Measurements from ENCODE around the gene EDEM3. TPM values are rescaled to one million over a fixed set of nuclear protein-coding genes. Genes with fewer than 3 reads are reported as not detected.

EDEM3 gene
- total RNA-seq, 1 donor from 2014 or later: 29.9 TPM

DNA sequence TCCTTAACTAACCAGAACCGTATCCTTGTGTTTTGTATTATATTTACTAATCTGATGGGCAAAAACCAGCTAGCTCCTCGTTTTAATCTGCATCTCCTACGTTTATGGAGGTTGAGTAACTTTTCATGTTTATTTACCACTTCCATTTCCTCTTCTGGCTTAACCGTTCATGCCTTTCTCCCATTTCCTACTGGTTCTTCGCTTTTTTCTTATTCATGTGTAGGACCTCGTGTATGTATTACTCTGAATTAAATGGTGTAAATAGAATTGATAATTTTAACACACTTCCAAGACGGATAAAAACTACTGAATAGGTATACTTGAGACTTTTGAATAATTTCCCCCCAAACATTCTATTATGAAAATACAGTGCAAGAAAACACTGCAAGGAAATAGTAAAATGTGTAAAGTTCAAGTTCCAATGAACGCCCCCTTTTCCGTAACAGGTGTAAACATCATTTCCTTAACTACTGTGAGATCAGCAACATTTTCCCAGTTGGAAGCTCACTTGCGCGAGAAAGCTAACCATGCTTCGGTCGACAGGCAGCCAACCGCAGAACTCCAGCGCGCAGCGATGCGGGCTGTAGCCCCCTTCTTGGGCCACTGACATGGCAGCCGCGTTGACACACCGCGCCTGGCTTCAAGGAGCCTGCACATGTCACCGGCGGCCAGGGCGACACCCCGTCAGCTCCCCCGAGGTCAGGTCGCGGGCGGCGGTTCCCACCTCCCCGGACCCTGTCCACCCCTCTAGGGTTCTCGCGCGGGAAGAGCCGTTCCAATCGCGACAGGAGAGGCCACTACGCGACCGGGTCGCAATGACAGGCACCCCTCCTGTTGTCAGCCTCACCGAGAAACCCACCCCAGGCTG, 816 bp downstream of the EDEM3 start:
- peaks cover 24% of the 10 kb centered on the region for H3K4me1 Mint-ChIP-seq (ENCODE audit: unreplicated experiment)
- H3K27me3 Mint-ChIP-seq: no peaks in the 10 kb centered on the region
- H3K27ac Mint-ChIP-seq: peak overlapping the region; percentile 88
- DNase-seq (ENCODE audit: extremely low spot score, unreplicated experiment): peak; percentile 75
- no peaks in the 10 kb centered on the region for H3K9me3 Mint-ChIP-seq
- H3K4me3 Mint-ChIP-seq: peak overlapping the region; percentile 94
- TF ChIP-seq, protein P1, sequence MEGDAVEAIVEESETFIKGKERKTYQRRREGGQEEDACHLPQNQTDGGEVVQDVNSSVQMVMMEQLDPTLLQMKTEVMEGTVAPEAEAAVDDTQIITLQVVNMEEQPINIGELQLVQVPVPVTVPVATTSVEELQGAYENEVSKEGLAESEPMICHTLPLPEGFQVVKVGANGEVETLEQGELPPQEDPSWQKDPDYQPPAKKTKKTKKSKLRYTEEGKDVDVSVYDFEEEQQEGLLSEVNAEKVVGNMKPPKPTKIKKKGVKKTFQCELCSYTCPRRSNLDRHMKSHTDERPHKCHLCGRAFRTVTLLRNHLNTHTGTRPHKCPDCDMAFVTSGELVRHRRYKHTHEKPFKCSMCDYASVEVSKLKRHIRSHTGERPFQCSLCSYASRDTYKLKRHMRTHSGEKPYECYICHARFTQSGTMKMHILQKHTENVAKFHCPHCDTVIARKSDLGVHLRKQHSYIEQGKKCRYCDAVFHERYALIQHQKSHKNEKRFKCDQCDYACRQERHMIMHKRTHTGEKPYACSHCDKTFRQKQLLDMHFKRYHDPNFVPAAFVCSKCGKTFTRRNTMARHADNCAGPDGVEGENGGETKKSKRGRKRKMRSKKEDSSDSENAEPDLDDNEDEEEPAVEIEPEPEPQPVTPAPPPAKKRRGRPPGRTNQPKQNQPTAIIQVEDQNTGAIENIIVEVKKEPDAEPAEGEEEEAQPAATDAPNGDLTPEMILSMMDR (conservative IDR thresholded peaks at IDR 0.05): no peak
- H3K36me3 Mint-ChIP-seq: peaks cover 4% of the 10 kb centered on the region

DNA sequence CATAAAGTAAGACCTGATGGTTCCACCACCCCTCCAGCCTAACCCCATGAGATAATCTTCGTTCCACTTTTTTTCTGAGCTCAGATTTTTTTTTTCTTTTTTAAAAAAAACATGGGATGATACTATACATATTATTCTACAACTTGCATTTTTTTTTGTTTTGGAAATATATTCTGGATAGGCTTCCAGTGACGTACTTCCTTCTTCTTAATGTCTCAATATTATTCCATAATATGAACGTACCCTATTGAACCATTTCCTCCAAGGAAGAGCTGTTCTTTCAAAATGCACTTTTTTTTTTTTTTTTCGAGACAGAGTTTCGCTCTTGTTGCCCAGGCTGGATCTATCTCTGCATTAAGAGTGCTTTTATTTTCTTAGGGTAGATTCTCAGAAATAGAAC, 1.5 kb downstream of the EDEM3 start:
- TF ChIP-seq, protein P1 (conservative IDR thresholded peaks at IDR 0.05): no peak
- H3K27me3 Mint-ChIP-seq: no peaks in the 10 kb centered on the region
- no peak for DNase-seq (ENCODE audit: extremely low spot score, unreplicated experiment)
- peak overlapping the region; percentile 94 for H3K4me3 Mint-ChIP-seq
- H3K4me1 Mint-ChIP-seq (ENCODE audit: unreplicated experiment): peaks cover 24% of the 10 kb centered on the region
- H3K9me3 Mint-ChIP-seq: no peaks in the 10 kb centered on the region
- peaks cover 4% of the 10 kb centered on the region for H3K36me3 Mint-ChIP-seq
- peak overlapping the region; percentile 88 for H3K27ac Mint-ChIP-seq

DNA sequence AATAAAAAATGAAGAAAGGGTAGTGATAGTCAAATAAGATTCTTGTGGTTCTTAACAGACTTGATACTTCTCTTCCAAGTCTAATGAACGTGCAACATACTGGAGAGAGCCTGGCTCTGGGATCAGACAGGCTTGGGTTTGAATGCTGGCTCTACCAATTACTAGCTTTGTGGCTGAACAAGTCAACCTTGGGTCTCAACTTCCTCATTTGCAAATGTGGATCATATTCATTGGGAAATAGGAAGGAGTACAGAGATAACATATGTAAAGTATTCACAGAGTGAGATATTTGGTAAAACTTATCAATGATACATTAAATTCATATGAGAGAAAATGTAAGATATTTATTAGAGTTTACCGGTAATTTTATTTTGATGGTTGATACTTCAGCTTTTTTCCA, 2.0 kb downstream of the EDEM3 start:
- peaks cover 4% of the 10 kb centered on the region for H3K36me3 Mint-ChIP-seq
- DNase-seq (ENCODE audit: extremely low spot score, unreplicated experiment): no peak
- TF ChIP-seq, protein P1 (conservative IDR thresholded peaks at IDR 0.05): no peak
- H3K4me1 Mint-ChIP-seq (ENCODE audit: unreplicated experiment): peaks cover 24% of the 10 kb centered on the region
- H3K9me3 Mint-ChIP-seq: no peaks in the 10 kb centered on the region
- peak overlapping the region; percentile 94 for H3K4me3 Mint-ChIP-seq
- no peak overlapping the region for H3K27ac Mint-ChIP-seq
- H3K27me3 Mint-ChIP-seq: no peaks in the 10 kb centered on the region

DNA sequence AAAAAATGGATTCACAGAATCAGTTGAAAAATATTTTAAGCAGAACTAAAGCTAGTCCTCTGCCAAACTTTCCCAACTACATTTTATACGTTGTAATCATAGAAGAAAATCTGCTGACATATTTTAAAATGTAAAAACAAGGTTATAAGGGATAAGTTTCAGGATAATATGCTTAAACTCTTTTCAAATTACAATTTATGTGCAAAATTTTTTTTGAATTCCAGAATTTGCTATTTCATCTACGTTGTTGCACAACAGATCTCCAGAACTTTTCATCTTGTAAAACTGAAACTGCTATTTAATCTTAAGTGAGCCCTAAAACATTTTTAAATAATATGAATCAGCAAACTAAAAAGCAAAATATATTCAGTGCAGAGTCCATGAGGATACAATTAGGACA, 5.9 kb downstream of the EDEM3 start:
- H3K27ac Mint-ChIP-seq: no peak overlapping the region
- DNase-seq (ENCODE audit: extremely low spot score, unreplicated experiment): no peak
- H3K9me3 Mint-ChIP-seq: no peaks in the 10 kb centered on the region
- TF ChIP-seq, protein P1 (conservative IDR thresholded peaks at IDR 0.05): no peak
- H3K4me1 Mint-ChIP-seq (ENCODE audit: unreplicated experiment): peaks cover 28% of the 10 kb centered on the region
- H3K4me3 Mint-ChIP-seq: no peak overlapping the region
- no peaks in the 10 kb centered on the region for H3K27me3 Mint-ChIP-seq
- peaks cover 6% of the 10 kb centered on the region for H3K36me3 Mint-ChIP-seq

DNA sequence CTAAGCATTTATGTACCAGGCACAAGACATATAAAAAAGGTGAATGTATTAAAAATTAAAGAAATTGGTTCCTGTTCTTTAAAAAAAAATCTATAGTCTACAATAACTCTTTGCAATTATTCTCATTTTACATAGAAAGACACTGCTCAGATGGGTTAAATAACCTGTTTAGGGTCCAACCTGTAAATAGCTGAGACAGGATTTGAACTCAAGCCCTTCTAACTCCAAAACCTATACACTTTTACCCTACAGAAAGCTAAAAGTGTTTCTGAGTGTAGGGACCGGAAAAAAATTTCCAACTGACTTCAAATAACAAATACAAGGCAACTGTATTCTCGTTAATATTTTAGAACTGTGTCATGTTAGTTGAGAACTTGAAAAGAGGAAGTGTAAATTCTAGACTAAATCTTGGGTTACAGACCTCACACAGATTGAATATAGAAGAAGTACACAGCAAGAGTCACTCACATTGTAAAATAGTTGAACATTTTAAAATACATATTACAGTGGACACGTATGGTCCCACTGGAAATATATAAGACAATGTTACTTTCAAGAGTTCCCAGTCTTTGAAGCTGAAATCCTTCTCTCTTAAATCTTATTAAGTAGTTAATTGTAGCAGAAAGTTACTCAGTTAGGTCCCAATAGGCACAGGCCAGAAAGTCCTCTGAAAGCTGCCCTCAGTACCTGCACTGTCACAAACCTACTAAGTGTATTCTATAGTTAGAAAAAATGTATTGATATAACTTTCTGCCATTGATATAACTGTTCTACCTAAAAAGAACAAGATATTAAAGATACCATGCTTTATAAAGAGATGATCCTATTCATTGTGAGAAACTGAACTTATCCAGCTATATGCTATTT, 7.3 kb downstream of the EDEM3 start:
- H3K36me3 Mint-ChIP-seq: peaks cover 3% of the 10 kb centered on the region
- no peaks in the 10 kb centered on the region for H3K27me3 Mint-ChIP-seq
- DNase-seq (ENCODE audit: extremely low spot score, unreplicated experiment): no peak
- TF ChIP-seq, protein P1 (conservative IDR thresholded peaks at IDR 0.05): no peak
- no peak overlapping the region for H3K4me3 Mint-ChIP-seq
- no peak overlapping the region for H3K27ac Mint-ChIP-seq
- H3K4me1 Mint-ChIP-seq (ENCODE audit: unreplicated experiment): peaks cover 15% of the 10 kb centered on the region
- no peaks in the 10 kb centered on the region for H3K9me3 Mint-ChIP-seq
